Measurements from ENCODE around the gene PHLPP1.
A peak's percentile ranks its signal among the peaks of the same experiment; 100 is the strongest.

Gene PHLPP1

DNA sequence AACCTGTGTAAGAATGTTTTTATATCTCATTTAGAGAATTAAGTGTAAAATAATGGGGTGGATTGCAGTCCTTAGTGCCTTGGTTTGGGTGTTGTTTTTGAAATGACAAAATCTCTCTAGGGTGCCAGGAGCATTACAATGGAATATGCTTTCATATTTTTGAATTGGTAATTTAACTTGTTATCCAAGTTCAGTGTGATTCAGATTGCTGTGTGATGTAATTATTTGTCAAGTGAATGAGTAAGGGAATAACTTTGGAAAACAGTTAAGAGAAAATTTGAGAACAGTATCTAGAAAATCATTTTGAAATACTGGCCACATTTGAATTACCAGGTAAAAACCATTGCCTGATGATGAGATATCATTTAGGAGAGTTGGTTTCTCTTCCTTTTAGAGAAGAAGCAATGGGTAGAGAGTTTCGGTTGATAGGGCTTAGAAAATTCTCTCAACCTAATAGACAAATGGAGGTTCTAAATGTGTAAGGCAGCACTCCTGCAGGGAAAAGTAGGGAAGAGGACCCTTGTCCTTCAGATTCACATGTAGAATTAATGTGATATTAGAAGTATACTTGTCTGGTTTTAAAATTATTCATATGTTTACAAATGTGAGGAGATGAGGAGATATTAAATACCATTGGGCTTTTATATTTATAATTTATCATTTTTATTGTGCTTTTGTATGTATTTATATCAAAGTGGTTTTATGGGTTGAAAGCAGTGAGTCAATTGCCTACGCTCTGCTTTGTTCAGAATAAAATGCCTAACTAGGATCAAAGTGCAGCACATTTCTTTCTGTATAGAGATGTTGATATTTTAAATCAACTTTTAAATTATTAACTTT is 124.8 kb downstream of the PHLPP1 start:
- H3K4me2 ChIP-seq (ENCODE audit: low read length), result peak overlapping the region; percentile 60
- TF ChIP-seq, protein P1, sequence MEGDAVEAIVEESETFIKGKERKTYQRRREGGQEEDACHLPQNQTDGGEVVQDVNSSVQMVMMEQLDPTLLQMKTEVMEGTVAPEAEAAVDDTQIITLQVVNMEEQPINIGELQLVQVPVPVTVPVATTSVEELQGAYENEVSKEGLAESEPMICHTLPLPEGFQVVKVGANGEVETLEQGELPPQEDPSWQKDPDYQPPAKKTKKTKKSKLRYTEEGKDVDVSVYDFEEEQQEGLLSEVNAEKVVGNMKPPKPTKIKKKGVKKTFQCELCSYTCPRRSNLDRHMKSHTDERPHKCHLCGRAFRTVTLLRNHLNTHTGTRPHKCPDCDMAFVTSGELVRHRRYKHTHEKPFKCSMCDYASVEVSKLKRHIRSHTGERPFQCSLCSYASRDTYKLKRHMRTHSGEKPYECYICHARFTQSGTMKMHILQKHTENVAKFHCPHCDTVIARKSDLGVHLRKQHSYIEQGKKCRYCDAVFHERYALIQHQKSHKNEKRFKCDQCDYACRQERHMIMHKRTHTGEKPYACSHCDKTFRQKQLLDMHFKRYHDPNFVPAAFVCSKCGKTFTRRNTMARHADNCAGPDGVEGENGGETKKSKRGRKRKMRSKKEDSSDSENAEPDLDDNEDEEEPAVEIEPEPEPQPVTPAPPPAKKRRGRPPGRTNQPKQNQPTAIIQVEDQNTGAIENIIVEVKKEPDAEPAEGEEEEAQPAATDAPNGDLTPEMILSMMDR (IDR thresholded peaks at IDR 0.05; ENCODE audit: low read depth, low read length), result no peak
- no peak for TF ChIP-seq EZH2phosphoT487 (IDR thresholded peaks at IDR 0.05; ENCODE audit: low read depth)
- H3K36me3 ChIP-seq (replicated peaks; ENCODE audit: low read depth, low read length), result no peaks in the 10 kb centered on the region
- H4K20me1 ChIP-seq (ENCODE audit: insufficient read depth, low read length), result no peaks in the 10 kb centered on the region
- peak overlapping the region; percentile 34 for H3K4me3 ChIP-seq (ENCODE audit: low read length)
- no peaks in the 10 kb centered on the region for H3K9me3 ChIP-seq (ENCODE audit: insufficient read depth, low read length)
- H3K4me1 ChIP-seq (ENCODE audit: low read length), result peaks cover 56% of the 10 kb centered on the region
- H3K27me3 ChIP-seq (ENCODE audit: low read depth, low read length), result no peaks in the 10 kb centered on the region
- no peak overlapping the region for H2AFZ ChIP-seq (ENCODE audit: low read depth, low read length)
- H3K9ac ChIP-seq (ENCODE audit: low read length), result peak overlapping the region; percentile 10; the same call in 1 of the 2 replicates
- peak overlapping the region; percentile 62 for H3K27ac ChIP-seq (ENCODE audit: low read length)
- no peaks in the 10 kb centered on the region for H3K79me2 ChIP-seq (ENCODE audit: low read length)

GRCh38 chr18:62841405-62841804 is 126.1 kb downstream of the PHLPP1 start:
- Histone ChIP-seq H3K4me2 (ENCODE audit: low read length) (no peak overlapping the region), H2AFZ (ENCODE audit: low read depth, low read length) (no peak overlapping the region), H3K27ac (ENCODE audit: low read length) (no peak overlapping the region), H3K36me3 (replicated peaks; ENCODE audit: low read depth, low read length) (no peaks in the 10 kb centered on the region), H3K9me3 (ENCODE audit: insufficient read depth, low read length) (no peaks in the 10 kb centered on the region), H4K20me1 (ENCODE audit: insufficient read depth, low read length) (no peaks in the 10 kb centered on the region), H3K4me3 (ENCODE audit: low read length) (no peak overlapping the region), H3K27me3 (ENCODE audit: low read depth, low read length) (no peaks in the 10 kb centered on the region), H3K79me2 (ENCODE audit: low read length) (no peaks in the 10 kb centered on the region), H3K9ac (ENCODE audit: low read length) (no peak overlapping the region), H3K4me1 (ENCODE audit: low read length) (peaks cover 63% of the 10 kb centered on the region)
- no peak for TF ChIP-seq EZH2phosphoT487 (IDR thresholded peaks at IDR 0.05; ENCODE audit: low read depth)
- TF ChIP-seq, protein P1 (IDR thresholded peaks at IDR 0.05; ENCODE audit: low read depth, low read length), result no peak

DNA sequence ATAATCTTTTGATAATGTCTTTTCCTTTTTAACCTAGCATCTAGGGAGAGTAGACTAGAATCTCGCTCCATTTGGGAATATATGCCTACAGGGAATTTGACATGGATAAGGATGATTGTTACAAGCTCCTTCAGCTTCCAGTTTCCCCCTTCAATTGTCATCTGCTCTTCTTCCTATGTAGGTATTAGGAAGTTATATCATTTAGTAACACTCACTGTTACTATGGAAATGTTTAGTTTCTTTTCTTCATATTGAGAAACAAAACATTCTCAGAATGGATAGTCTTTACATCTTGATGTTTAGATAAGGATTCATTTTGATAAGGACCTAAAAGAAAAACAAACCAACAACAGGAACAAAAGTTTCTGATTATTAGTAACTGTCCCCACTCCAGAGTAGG is 127.6 kb downstream of the PHLPP1 start:
- H3K27me3 ChIP-seq (ENCODE audit: low read depth, low read length), result peaks cover 4% of the 10 kb centered on the region; the same call in 1 of the 2 replicates
- no peaks in the 10 kb centered on the region for H3K36me3 ChIP-seq (replicated peaks; ENCODE audit: low read depth, low read length)
- H3K79me2 ChIP-seq (ENCODE audit: low read length), result no peaks in the 10 kb centered on the region
- no peak overlapping the region for H3K4me3 ChIP-seq (ENCODE audit: low read length)
- TF ChIP-seq EZH2phosphoT487 (IDR thresholded peaks at IDR 0.05; ENCODE audit: low read depth), result no peak
- TF ChIP-seq, protein P1 (IDR thresholded peaks at IDR 0.05; ENCODE audit: low read depth, low read length), result no peak
- no peak overlapping the region for H2AFZ ChIP-seq (ENCODE audit: low read depth, low read length)
- no peaks in the 10 kb centered on the region for H3K9me3 ChIP-seq (ENCODE audit: insufficient read depth, low read length)
- no peak overlapping the region for H3K9ac ChIP-seq (ENCODE audit: low read length)
- H3K4me2 ChIP-seq (ENCODE audit: low read length), result no peak overlapping the region
- H4K20me1 ChIP-seq (ENCODE audit: insufficient read depth, low read length), result no peaks in the 10 kb centered on the region
- H3K4me1 ChIP-seq (ENCODE audit: low read length), result peaks cover 58% of the 10 kb centered on the region
- no peak overlapping the region for H3K27ac ChIP-seq (ENCODE audit: low read length)

DNA sequence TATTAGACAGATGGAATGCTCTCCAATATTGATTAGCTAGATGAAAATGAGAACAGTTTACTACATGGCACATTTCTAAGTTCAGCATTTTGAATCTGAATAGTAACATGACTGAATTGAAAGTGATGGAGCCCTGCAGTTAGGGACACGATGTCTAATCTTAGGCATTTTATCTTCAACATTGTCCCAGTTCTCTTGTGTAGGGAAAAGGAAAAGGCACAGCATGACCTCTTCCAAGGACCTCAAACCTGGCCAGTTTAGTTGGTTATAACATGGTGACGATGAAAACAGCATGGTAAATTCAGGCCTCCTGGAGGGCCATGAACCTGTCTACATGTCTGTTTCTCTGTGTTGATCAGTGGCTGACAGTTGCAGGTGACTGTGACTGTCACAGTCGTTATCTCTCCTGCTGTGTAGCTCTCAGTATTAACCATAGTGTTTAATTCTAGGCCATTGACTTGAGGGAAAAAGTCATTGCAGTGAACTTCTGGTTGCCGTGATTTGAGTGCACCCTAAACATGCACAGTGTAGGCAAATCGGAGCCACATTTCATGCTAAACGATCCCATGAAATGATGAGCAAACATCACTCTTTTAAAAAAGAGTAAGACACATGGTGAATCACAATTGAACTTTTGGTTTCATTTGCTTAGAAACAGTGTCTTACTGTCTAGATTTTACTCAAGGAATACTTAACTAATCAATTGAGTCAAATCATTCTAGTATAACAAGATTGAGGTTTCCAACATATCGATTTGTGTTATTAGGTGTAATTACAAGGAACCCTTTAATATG is 129.7 kb downstream of the PHLPP1 start:
- Histone ChIP-seq H3K4me2 (ENCODE audit: low read length) (peak overlapping the region; percentile 67), H2AFZ (ENCODE audit: low read depth, low read length) (peak overlapping the region; percentile 27), H3K79me2 (ENCODE audit: low read length) (no peaks in the 10 kb centered on the region), H3K36me3 (replicated peaks; ENCODE audit: low read depth, low read length) (no peaks in the 10 kb centered on the region), H4K20me1 (ENCODE audit: insufficient read depth, low read length) (no peaks in the 10 kb centered on the region), H3K9ac (ENCODE audit: low read length) (peak overlapping the region; percentile 7; the same call in 1 of the 2 replicates), H3K4me3 (ENCODE audit: low read length) (peak overlapping the region; percentile 44), H3K27ac (ENCODE audit: low read length) (no peak overlapping the region), H3K27me3 (ENCODE audit: low read depth, low read length) (peaks cover 4% of the 10 kb centered on the region; the same call in 1 of the 2 replicates), H3K4me1 (ENCODE audit: low read length) (peaks cover 37% of the 10 kb centered on the region), H3K9me3 (ENCODE audit: insufficient read depth, low read length) (no peaks in the 10 kb centered on the region)
- TF ChIP-seq, protein P1 (IDR thresholded peaks at IDR 0.05; ENCODE audit: low read depth, low read length), result no peak
- TF ChIP-seq EZH2phosphoT487 (IDR thresholded peaks at IDR 0.05; ENCODE audit: low read depth), result no peak
